HG03520 (cell line): ENCODE results near the gene GLIPR1L2.
"Not testable (repeated sequence)": the region's sequence is repeated elsewhere in the genome, so short reads cannot be mapped to it uniquely, and the experiment has no call there.

Experiments
- ATAC-seq: cut with Tn5 transposase; IDR thresholded peaks from one replicate; pipeline ENCODE4 v1.9.1; 2021; ENCODE audit warnings: mild to moderate bottlenecking, moderate library complexity; ENCODE audit not compliant: unreplicated experiment

GLIPR1L2 gene

DNA sequence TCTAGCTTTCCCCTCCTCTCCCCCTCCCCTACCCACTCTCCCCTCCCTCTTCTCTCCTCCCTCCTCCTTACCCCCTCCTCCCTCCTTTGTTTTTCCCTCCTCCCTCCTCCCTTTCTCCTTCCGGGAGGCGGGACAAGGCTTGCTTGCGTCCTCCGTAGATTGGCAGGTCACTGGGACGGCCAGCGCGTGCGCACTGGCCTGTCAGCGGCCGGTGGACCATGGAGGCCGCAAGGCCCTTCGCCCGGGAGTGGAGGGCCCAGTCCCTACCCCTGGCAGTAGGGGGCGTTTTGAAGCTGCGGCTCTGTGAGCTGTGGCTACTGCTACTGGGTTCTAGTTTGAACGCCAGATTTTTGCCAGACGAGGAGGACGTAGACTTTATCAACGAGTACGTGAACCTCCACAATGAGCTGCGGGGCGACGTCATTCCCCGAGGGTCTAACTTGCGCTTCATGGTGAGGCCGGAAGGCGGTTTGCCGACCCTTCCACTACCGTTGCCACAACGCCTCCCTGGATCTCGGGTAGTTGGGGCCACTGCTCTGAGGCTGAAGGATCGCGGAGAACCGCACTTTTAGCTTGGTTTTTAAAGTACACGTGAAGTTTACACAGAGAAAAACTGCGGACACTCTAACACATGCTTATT is at the start of gene GLIPR1L2:
TSS of gene GLIPR1L2 (plus strand) at position 191 of the 640 bp plus-strand sequence. CDS start at position 219, 28 bp downstream.
- peak; percentile 99 for ATAC-seq

DNA sequence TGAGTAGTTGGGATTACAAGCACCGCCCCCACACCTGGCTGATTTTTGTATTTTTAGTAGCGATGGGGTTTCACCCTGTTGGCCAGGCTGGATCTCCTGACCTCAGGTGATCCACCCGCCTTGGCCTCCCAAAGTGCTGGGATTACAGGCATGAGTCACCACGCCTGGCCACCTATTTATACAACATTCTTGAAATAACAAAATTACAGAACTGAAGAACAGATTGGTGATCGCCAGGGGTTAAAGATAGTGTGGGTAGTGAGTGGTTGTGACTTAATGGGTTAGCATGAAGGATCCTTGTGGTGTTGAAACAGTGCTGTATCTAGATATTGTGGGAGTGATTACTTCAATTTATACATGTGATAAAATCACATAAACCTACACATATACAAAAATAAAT is 49.0 kb upstream of the GLIPR1L2 start:
- no peak for ATAC-seq

DNA sequence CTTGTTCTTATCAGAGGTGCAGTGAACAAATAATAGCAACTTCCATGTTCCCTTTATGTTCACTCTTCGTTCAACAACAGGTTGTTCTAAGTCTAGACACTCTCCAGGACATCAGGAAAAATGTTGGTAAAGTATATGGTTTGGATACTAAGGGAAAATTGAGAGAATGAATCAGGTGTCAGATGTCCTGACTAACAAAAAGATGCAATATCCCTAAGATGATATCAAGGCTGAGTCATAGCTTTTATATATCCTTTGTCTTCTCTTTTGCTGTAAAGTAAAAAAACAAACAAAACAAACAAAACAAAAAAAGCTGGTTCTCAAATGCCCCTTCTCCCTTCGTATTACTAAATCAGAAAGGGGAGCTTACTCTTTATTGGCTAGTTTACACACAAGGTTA is 45.4 kb upstream of the GLIPR1L2 start:
- no peak for ATAC-seq

DNA sequence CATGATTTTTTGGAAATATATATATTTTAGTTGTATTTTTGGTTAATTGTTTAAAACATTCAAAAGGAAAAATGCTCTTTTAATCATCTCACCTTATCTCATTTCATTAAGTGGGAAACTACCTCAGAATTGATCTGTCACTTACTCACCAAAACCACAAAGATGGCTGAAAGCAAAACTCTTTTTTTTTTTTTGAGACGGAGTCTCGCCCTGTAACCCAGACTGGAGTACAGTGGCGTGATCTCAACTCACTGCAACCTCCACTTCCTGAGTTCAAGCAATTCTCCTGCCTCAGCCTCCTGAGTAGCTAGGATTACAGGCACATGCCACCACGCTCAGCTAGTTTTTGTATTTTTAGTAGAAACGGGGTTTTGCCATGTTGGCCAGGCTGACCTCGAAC is 44.7 kb upstream of the GLIPR1L2 start:
- ATAC-seq = not testable (repeated sequence)

DNA sequence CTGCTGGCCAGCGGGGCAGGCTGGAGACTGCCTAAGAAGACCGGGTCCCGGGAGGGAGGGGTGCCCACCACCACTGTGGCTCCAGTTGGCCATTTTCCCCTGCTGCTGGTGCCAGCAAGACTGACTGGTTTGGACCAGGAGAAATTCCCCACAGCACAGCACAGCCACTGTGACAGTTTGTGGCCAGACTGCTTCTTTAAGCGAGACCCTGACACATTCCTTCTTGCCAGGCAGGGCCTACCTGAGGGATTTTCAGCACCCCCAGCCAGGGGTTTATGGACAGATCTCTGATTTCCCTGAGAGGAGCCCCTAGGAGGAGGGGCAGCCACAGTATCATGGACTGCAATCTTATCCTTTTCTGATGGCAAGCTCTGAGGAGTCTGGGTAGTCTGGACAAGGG is 40.9 kb upstream of the GLIPR1L2 start:
- no peak for ATAC-seq

DNA sequence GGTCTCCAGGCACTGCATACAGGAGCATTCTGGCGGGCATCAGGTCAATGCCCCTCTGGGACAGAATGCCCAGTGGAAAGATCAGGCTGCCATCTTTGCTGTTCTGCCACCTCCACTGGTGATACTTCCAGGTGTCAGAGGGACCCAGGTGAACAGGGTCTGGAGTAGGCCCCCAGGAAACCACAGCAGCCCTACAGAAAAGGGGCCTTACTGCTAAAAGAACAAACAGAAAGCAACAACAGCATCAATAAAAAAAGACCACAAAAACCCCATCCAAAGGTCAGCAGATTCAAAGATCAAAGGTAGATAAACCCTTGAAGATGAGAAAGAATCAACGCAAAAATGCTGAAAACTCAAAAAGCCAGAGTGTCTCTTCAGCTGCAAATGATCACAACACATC is 40.5 kb upstream of the GLIPR1L2 start:
- ATAC-seq = no peak

DNA sequence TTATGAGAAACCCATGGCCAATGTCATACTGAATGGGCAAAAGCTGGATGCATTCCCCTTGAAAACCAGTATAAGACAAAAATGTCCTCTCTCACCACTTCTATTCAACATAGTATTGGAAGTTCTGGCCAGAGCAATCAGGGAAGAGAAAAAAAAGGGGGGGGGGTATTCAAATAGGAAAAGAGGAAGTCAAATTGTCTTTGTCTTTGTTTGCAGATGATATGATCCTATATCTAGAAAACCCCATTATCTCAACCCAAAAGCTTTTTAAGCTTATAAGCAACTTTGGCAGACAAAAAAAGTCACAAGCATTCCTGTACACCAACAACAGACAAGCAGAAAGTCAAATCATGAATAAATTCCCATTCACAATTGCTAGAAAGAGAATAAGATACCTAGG is 36.9 kb upstream of the GLIPR1L2 start:
- ATAC-seq = no peak

DNA sequence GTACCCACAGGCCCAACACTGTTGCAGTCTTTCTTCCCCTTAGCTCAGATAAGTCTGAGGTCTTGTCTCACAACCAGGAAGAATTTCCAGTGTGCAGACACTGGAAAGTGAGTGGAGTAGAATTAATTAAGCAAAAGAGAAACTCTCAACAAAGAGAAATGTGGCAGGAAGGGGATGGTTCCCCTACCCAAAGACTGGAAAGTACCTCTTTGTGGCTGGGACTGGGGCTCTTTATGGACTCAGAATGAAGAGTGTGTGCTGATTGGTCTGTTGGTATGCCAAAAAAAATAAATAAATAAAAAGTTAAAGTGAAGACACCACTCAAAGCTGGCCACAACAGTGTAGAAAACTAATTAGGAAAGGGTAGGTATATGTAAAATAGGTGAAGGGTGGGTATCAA is 30.0 kb upstream of the GLIPR1L2 start:
- no peak for ATAC-seq

DNA sequence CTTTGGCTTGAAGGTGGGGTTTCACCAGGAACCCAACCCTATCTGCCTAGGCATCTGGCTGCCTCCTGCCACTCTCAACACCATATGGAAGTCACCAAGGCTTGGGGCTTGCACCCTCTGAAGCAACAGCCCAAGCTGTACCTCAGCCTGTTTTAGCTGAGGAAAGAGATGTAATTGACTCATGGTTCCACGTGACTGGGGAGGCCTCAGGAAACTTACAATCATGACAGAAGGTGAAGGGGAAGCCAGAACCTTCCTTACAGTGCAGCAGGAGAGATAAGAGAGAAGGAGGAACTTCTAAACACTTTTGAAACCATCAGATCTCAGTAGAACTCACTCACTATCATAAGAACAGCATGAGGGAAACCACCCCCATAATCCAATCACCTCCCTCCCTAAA is 29.5 kb upstream of the GLIPR1L2 start:
- ATAC-seq = no peak

DNA sequence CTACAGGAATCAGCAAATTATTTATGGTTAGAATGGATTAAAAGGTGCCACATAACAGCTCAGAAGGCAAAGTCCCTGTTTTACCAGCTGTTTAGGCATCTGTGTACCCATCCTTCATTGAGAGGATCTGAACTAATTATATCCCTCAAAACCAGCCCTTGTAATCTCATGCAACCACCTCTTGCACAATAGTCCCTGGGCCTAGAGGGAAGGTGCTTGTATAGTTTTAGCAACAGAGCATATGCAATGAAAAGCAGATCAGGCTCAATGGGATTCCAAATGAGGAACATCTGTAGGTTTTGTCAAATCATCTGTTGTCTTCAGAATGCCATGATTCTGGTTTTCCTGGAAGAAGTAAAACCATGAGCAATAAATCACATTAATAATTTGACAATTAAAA is 26.0 kb upstream of the GLIPR1L2 start:
- no peak for ATAC-seq

DNA sequence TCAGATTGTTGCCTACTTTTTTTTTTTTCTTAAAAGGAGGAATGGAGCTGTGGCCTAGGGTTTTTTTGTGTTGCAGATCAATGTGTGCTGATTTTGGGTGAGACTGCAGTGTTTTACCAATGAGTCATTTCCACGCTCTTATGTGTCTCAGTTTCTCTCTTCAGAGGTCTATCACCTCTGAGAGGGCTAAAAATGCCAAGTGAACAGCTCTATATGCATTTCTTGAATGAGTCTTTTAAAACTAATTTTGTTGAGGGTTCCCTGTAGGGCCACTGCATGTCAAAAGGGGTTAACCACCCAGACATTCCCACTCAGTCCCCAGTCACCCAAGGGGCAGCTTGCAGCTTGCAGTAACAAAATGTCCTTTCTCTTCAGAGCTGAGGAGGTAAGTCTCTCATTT is 24.3 kb upstream of the GLIPR1L2 start:
- no peak for ATAC-seq

DNA sequence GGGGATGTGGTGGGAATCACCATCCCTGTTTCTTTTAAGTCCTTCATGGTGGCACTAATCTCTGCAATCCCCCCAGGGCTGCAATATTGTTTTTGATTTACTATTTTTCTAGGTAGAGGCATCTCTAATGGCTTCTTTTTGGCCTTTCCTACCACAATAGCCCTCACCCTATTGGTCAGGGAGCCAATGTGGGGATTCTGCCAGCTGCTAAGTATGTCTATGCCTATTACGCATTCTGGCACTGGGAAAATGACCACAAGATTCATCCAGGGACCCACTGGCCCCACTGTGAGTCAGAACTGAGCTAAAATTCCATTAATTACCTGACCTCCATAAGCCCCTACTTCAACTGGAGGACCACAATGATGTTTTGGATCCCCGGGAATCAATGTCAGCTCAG is 15.9 kb upstream of the GLIPR1L2 start:
- ATAC-seq = no peak

DNA sequence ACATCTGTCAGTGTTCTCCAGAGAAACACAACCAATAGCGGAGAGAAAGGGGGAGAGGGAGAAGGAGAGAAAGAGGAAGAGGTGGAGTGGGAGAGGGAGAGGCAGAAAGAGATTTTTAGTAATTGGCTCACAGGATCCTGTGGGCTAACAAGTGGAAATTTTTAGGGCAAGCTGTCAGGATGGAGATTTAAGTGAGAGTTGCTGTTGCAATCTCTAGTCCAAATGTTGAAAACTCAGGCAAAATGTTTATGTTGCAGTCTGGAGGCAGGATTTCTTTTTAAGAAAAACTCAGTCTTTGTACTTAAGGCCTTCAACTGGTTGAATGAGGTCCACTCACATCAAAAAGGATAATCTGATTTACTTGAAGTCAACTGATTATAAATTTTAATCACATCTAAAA is 12.5 kb upstream of the GLIPR1L2 start:
- no peak for ATAC-seq

DNA sequence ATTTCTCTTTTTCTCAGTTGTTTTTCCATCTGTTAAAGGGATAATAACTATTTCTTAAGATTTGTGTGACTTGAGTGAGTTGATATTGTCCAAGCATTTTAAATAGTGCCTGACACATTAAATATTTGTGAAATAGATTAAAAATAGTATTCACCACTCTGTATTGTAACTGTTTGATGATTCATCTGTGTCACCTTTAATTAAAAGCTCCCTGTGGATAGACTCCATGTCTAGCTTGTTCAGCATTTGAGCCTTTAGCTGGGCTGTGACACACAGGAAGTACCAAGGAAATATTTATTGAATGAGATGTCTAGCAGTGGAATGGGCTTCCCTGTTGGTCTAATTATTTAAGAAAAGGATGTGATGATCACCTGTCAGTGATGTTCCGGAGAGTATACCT is 1.8 kb upstream of the GLIPR1L2 start:
- no peak for ATAC-seq

DNA sequence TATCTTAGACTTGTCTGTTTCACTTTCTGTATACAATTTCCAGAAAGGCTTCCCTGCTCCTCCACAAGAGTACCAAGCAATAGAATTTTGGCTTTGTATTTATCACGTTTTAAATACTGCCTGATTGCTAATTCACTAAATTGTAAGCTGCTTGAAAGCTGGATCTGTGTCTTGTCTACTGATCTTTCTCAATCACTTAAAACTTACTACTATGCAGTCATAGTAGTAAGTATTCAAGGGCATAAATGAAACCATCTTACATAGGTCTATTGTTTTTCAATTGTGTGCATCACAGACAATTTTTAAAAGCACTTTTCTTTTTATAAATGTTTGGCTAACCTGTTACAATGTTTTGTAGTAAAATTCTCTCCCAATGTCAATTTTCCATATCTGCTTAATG is 1.2 kb upstream of the GLIPR1L2 start:
- no peak for ATAC-seq

DNA sequence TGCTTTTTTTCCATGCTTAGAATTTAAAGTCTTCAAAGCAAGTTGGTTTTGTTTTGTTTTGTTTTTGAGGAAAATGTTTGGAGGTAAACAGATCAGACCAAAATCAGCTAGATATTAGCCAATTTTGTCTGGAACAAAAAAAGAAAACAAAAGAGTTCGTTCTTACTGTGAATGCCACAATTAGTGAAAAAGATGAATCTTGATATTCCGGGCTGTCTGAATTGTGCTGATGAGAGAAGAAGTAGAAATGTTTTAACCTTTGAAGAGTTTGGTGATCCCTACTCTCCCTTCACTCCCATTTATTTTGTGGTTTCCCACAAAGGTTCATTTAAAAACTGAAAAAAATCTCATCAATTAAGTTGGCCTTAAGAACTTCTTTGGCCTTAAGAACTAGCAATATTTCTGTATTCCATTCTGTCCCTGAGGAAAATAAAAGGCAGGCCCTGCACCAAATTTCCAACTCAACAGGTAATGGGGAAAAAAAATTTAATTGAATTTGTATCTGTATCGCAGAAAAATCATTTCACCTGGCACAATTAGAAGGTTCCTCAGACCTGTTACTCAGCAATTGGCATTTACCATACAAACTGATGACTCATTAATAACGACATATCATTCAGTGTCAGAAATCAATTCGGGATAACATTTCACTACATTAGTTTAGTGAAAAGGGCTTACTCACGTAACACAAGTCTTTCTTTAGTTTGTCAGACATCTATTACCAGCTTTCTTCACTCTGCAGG is 562 bp upstream of the GLIPR1L2 start:
- peak; percentile 2 for ATAC-seq

DNA sequence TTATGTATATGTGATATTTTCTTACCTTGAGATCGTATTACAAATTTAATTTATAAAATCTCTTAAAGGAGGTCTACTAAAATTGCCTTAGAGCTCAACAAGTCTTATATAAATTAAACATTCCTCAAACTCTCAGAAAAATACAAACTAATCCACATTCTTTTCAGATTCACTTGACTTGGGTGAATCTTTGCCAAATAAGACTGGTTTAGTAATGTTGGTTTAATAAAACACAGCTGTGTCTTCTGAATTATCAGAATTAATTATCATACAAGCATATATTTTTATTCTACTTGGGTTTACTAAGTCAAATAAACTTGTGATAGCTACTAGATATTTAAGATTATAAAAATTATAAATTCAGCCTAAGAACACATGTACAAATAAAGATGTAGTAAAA is 13.3 kb downstream of the GLIPR1L2 start:
- ATAC-seq = no peak

DNA sequence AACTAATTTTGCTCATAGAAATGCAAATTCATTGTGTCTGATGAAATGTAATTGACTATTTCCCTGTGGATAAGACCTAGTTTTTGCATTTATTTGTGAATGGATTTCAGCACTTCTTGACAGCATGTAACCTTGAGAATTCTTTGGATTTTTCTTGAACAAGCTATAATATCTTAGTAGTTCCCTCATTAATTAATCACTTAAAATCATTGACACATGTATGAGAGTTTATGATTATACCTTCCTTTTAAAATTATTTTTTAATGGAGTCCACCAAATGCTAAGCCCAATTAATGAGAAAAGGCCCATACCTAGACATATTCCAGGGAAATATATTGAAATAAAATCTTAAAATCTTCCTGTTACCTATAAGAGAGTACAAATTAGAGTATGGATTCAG is 16.8 kb downstream of the GLIPR1L2 start:
- no peak for ATAC-seq

DNA sequence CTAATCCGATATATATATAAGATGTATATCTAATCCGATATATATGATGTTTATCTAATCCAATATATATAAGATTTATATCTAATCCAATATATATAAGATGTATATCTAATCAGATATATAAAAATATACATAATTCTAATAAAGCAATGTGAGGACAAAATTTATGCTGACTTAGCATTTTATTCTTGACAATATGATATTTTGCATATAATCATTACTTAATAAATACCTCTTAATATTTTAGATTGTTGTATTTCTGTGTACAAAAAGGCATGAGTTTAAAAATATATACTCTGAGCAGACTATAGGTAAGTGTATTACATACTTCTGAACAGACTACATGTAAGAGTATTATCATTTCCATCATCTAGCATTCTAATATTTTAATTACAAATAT is 18.9 kb downstream of the GLIPR1L2 start:
- ATAC-seq = no peak

DNA sequence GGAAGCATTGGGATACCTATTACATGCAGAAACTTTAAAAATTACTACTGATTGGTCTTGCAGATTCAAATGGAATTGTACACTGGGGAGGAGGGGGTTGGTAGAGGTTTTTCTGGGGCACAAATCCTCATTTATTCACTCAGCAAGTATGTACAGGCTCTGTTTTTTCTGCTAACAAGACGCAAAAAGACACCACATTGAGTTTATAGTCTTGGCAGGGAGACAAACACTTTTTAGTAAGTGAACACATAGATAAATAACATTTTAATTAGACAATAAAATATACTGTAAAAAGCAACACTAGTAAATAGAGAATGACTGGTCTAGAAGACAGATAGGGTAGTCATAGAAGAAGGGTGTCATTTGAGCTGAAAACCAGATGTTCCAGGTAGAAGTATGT is 23.8 kb downstream of the GLIPR1L2 start:
- no peak for ATAC-seq

DNA sequence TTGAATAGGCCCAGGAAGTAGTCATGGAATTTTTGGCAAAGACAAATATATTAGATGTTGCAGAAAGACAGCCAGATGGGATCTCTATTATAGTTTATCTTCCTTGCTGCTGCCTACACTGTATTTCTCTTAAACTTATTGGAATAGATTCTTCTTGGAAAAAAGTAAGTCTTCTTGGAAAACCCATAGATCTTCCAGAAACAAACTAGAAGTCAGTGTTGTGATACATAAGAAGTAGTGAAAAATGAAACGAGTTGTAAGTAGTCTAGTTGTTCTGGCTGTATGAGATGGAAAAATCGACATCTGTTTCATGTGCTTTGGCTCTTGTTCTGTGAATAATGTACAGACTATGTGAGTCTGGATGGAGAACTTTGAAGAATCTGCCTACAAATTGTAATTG is 29.0 kb downstream of the GLIPR1L2 start:
- ATAC-seq = no peak

DNA sequence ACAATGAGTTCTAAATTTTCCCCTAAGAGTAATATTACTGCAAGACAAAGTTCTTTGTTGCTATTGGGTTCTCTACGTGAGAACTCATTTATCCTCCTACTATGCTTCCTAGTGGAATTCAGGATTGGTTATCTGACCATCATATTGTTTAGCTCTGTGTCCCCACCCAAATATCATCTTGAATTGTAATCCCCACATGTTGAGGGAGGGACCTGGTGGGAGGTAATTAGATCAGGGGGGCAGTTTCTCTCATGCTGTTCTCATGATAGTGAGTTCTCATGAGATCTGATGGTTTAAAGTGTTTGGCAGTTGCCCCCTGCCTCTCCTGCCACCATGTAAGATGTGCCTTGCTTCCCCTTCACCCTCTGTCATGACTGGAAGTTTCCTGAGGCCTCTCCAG is 36.6 kb downstream of the GLIPR1L2 start:
- no peak for ATAC-seq

DNA sequence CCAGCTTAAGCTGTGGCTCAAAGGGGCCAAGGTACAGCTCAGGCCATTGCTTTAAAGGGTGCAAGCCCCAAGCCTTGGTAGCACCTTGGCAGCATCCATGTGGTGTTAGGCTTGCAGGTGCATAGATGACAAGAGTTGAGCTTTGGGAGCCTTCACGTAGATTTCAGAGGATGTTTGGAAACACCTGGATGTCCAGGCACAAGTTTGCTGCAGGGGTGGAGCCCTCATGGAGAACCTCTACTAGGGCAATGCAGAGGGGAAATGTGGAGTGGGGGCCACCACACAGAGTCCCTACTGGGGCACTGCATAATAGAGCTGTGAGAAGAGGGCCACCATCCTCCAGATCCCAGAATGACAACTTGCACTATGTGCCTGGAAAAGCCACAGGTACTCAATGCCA is 37.9 kb downstream of the GLIPR1L2 start:
- no peak for ATAC-seq
